HG03442 (cell line): ENCODE measurements around the gene IQCM.

Experiments used
- ATAC-seq: cut with Tn5 transposase; IDR thresholded peaks from one replicate; pipeline ENCODE4 v1.9.1; 2021; ENCODE audit warnings: mild to moderate bottlenecking, moderate library complexity; ENCODE audit not compliant: unreplicated experiment

Gene IQCM

GRCh38 chr4:149815743-149816142 lies at the start of gene IQCM:
Gene IQCM (minus strand): TSS chr4:149815843. CDS start chr4:149742691, 73,152 bp downstream.
- no peak for ATAC-seq

GRCh38 chr4:149857446-149857845 lies 41.8 kb upstream of the IQCM start:
- no peak for ATAC-seq

- no peak for ATAC-seq
These were observed 30.1 kb upstream of the IQCM start for GRCh38 chr4:149845743-149846142.

- no peak for ATAC-seq
These were observed 26.0 kb upstream of the IQCM start for GRCh38 chr4:149841686-149842085.

GRCh38 chr4:149838036-149838435 lies 22.4 kb upstream of the IQCM start:
- ATAC-seq, result no peak

GRCh38 chr4:149836546-149836945 lies 20.9 kb upstream of the IQCM start:
- ATAC-seq, result no peak

GRCh38 chr4:149835280-149835679 lies 19.6 kb upstream of the IQCM start:
- no peak for ATAC-seq

- ATAC-seq, result no peak
These were observed 16.1 kb upstream of the IQCM start for GRCh38 chr4:149831656-149832208.

- no peak for ATAC-seq
These were observed 15.2 kb upstream of the IQCM start for GRCh38 chr4:149830823-149831222.

GRCh38 chr4:149825336-149825735 lies 9.7 kb upstream of the IQCM start:
- ATAC-seq, result no peak

- ATAC-seq, result no peak
These were observed 8.2 kb upstream of the IQCM start for GRCh38 chr4:149823769-149824221.

GRCh38 chr4:149801416-149801815 lies 14.2 kb downstream of the IQCM start:
- ATAC-seq, result no peak

- ATAC-seq, result no peak
These were observed 16.1 kb downstream of the IQCM start for GRCh38 chr4:149799546-149799945.

GRCh38 chr4:149796381-149796780 lies 19.3 kb downstream of the IQCM start:
- ATAC-seq, result no peak

- no peak for ATAC-seq
These were observed 20.4 kb downstream of the IQCM start for GRCh38 chr4:149795256-149795655.

GRCh38 chr4:149794352-149794751 lies 21.3 kb downstream of the IQCM start:
- no peak for ATAC-seq

- no peak for ATAC-seq
These were observed 22.2 kb downstream of the IQCM start for GRCh38 chr4:149793459-149793858.

GRCh38 chr4:149791851-149792250 lies 23.8 kb downstream of the IQCM start:
- ATAC-seq, result no peak

- no peak for ATAC-seq
These were observed 25.3 kb downstream of the IQCM start for GRCh38 chr4:149790172-149790907.

- no peak for ATAC-seq
These were observed 27.3 kb downstream of the IQCM start for GRCh38 chr4:149788300-149788699.

- ATAC-seq, result no peak
These were observed 29.8 kb downstream of the IQCM start for GRCh38 chr4:149785696-149786431.

- no peak for ATAC-seq
These were observed 31.6 kb downstream of the IQCM start for GRCh38 chr4:149784018-149784417.
